Activated CD4-positive, CD25-positive, alpha-beta regulatory T cell treated with anti-CD3 and anti-CD28 coated beads, Interleukin-2, amount 50 U/mL, for 72 hours (primary cell): ENCODE measurements around the gene OIP5.
"Not testable (repeated sequence)": the region's sequence is repeated elsewhere in the genome, so short reads cannot be mapped to it uniquely, and the experiment has no call there.

ENCODE experiments used
- DNase-seq: peaks from one replicate; pipeline ENCODE4 v3.0.0; 2021

The OIP5 gene

GRCh38 chr15:41332194-41333025 lies at the start of gene OIP5, which contains the start of gene NUSAP1:
Gene OIP5, minus strand, starts transcription at chr15:41332591. Its CDS starts 30 bp downstream, at chr15:41332561.
Gene NUSAP1, plus strand, starts transcription at chr15:41332881. Its CDS starts 77 bp downstream, at chr15:41332958.
- peak; percentile 95 for DNase-seq

GRCh38 chr15:41377978-41378377 lies 45.6 kb upstream of the OIP5 start:
- no peak for DNase-seq

- DNase-seq, result no peak
These were observed 35.0 kb upstream of the OIP5 start for GRCh38 chr15:41367418-41367817.

- DNase-seq, result no peak
These were observed 22.0 kb upstream of the OIP5 start for GRCh38 chr15:41354371-41354770.

GRCh38 chr15:41350057-41350717 lies 17.8 kb upstream of the OIP5 start:
- no peak for DNase-seq

- DNase-seq, result no peak
These were observed 14.8 kb upstream of the OIP5 start for GRCh38 chr15:41347236-41347635.

GRCh38 chr15:41341519-41341918 lies 9.1 kb upstream of the OIP5 start:
- DNase-seq, result no peak

GRCh38 chr15:41340189-41340695 lies 7.9 kb upstream of the OIP5 start:
- DNase-seq, result no peak

GRCh38 chr15:41337631-41338522 lies 5.5 kb upstream of the OIP5 start:
- DNase-seq, result no peak

- no peak for DNase-seq
These were observed 4.7 kb upstream of the OIP5 start for GRCh38 chr15:41337047-41337446.

- no peak for DNase-seq
These were observed 4.2 kb upstream of the OIP5 start for GRCh38 chr15:41336549-41336948.

GRCh38 chr15:41334293-41335120 lies 2.1 kb upstream of the OIP5 start:
- no peak for DNase-seq

GRCh38 chr15:41333026-41333562 lies 703 bp upstream of the OIP5 start:
- DNase-seq, result no peak

- no peak for DNase-seq
These were observed 578 bp downstream of the OIP5 start for GRCh38 chr15:41331833-41332193.

- no peak for DNase-seq
These were observed 1.1 kb downstream of the OIP5 start for GRCh38 chr15:41331281-41331680.

- no peak for DNase-seq
These were observed 8.8 kb downstream of the OIP5 start for GRCh38 chr15:41323611-41324010.

- not testable (repeated sequence) for DNase-seq
These were observed 11.5 kb downstream of the OIP5 start for GRCh38 chr15:41320805-41321330.

- DNase-seq, result no peak
These were observed 23.0 kb downstream of the OIP5 start for GRCh38 chr15:41309226-41309905.

GRCh38 chr15:41307679-41308078 lies 24.7 kb downstream of the OIP5 start:
- no peak for DNase-seq

GRCh38 chr15:41304149-41304770 lies 28.1 kb downstream of the OIP5 start:
- DNase-seq, result no peak
